NCI-H510A treated with DMSO at 0.1 percent for 48 hours (cell line): ENCODE measurements around the gene KDM2B.
A peak's percentile ranks its signal among the peaks of the same experiment; 100 is the strongest.
"Not testable (repeated sequence)": the region's sequence is repeated elsewhere in the genome, so short reads cannot be mapped to it uniquely, and the experiment has no call there.

Experiments used
- DNase-seq: peaks from one replicate; lab custom pipeline; 2025; lab: John Stamatoyannopoulos, UW

The KDM2B gene

GRCh38 chr12:121499929-121500793 is 80.7 kb downstream of the KDM2B start:
- DNase-seq, result peak; percentile 86

- DNase-seq, result no peak
These were observed 85.1 kb downstream of the KDM2B start for GRCh38 chr12:121495746-121496145.

GRCh38 chr12:121494093-121494787 is 86.6 kb downstream of the KDM2B start:
- peak; percentile 5 for DNase-seq

GRCh38 chr12:121490401-121491281 is 90.2 kb downstream of the KDM2B start:
- peak; percentile 27 for DNase-seq

GRCh38 chr12:121489874-121490273 is 90.9 kb downstream of the KDM2B start:
- no peak for DNase-seq

GRCh38 chr12:121484967-121485366 is 95.9 kb downstream of the KDM2B start:
- DNase-seq, result no peak

- not testable (repeated sequence) for DNase-seq
These were observed 96.3 kb downstream of the KDM2B start for GRCh38 chr12:121484564-121484963.

GRCh38 chr12:121483949-121484348 is 96.9 kb downstream of the KDM2B start:
- DNase-seq, result no peak

- DNase-seq, result no peak
These were observed 104.3 kb downstream of the KDM2B start for GRCh38 chr12:121476477-121476876.

- no peak for DNase-seq
These were observed 105.5 kb downstream of the KDM2B start for GRCh38 chr12:121475279-121475678.

- peak; percentile 27 for DNase-seq
These were observed 108.5 kb downstream of the KDM2B start for GRCh38 chr12:121472150-121472905.

GRCh38 chr12:121470751-121471150 is 110.1 kb downstream of the KDM2B start:
- DNase-seq, result no peak

- no peak for DNase-seq
These were observed 112.4 kb downstream of the KDM2B start for GRCh38 chr12:121468499-121468801.

GRCh38 chr12:121467638-121468498 is 113.0 kb downstream of the KDM2B start:
- peak; percentile 52 for DNase-seq

GRCh38 chr12:121466794-121467637 is 113.8 kb downstream of the KDM2B start:
- DNase-seq, result peak; percentile 92

GRCh38 chr12:121465921-121466793 is 114.7 kb downstream of the KDM2B start:
- DNase-seq, result no peak

GRCh38 chr12:121464331-121464730 is 116.5 kb downstream of the KDM2B start:
- DNase-seq, result no peak

- no peak for DNase-seq
These were observed 119.8 kb downstream of the KDM2B start for GRCh38 chr12:121461048-121461447.

GRCh38 chr12:121456551-121456950 is 124.3 kb downstream of the KDM2B start:
- DNase-seq, result no peak
